Peyer's patch (tissue), 4 donors: ENCODE results near the gene PARD3B.

ENCODE experiments used
- CTCF ChIP-seq, 6 experiments: fragments of 450-650 bp in 4 of 6; fragments of 200-600 bp in 2 of 6; sonication (generic) in 1 of 6; IDR thresholded peaks; one replicate each; pipeline ENCODE4 v1.5.1; 2017 to 2019; ENCODE audit warnings: antibody characterized with exemption in 6 of 6, mild to moderate bottlenecking in 3 of 6, moderate library complexity in 1 of 6
- POLR2A ChIP-seq, 2 donors: fragments of 450-650 bp; IDR thresholded peaks; one replicate each; pipeline ENCODE4 v1.5.1; 2017; ENCODE audit warnings: antibody characterized with exemption in 2 of 2, mild to moderate bottlenecking in 2 of 2, moderate library complexity in 2 of 2

GRCh38 chr2:205216580-205216979 lies 671.3 kb downstream of the PARD3B start:
- no peak for TF ChIP-seq CTCF (IDR thresholded peaks at IDR 0.05)
- TF ChIP-seq POLR2A (IDR thresholded peaks at IDR 0.05) = no peak
